ENCODE data around the gene CPSF3. TPM values are rescaled to one million over a fixed set of nuclear protein-coding genes. Genes with fewer than 3 reads are reported as not detected.
A peak's percentile ranks its signal among the peaks of the same experiment; 100 is the strongest.

Gene CPSF3
- total and polyA plus RNA-seq, 2 of the 13 experiments (the other 11 are each of a cell fraction or from before 2014, with no cell fraction given), result 19.8 to 93.0 TPM

GRCh38 chr2:9401646-9402371, 21.6 kb upstream of the CPSF3 start:
- Histone ChIP-seq H3K9me3 (ENCODE audit: low read length) (no peaks in the 10 kb centered on the region), H3K27ac (ENCODE audit: extremely low read length, insufficient read depth, low read length) (no peak overlapping the region), H3K79me2 (ENCODE audit: insufficient read depth, low read length) (no peaks in the 10 kb centered on the region), H3K4me1 (ENCODE audit: insufficient read depth, low read length) (peaks cover 11% of the 10 kb centered on the region; the same call in 1 of the 2 replicates), H3K4me3 (replicated peaks in 1 of 3; ENCODE audit: insufficient read depth in 1 of 3, low read depth in 2 of 3, low read length in 3 of 3) (no peak overlapping the region), H3K9ac (ENCODE audit: insufficient read depth, low read depth, low read length) (no peak overlapping the region), H2AFZ (ENCODE audit: low read length) (no peak overlapping the region), H3K4me2 (ENCODE audit: low read depth, low read length) (no peak overlapping the region), H4K20me1 (ENCODE audit: insufficient read depth, low read length) (no peaks in the 10 kb centered on the region), H3K27me3 (ENCODE audit: control insufficient read depth in 1 of 2, insufficient read depth in 2 of 2, low read length in 2 of 2) (no peaks in the 10 kb centered on the region), H3K36me3 (replicated peaks in 1 of 2; ENCODE audit: control insufficient read depth in 1 of 2, insufficient read depth in 2 of 2, low read length in 2 of 2) (peaks cover 12 to 16% of the 10 kb centered on the region in 2 experiments)
- CTCF ChIA-PET (ENCODE audit: low intra/inter-chr PET ratio, low total read pairs), result no interaction called here
- in situ Hi-C loops (cut with HindIII; ENCODE audit: extremely low pct_ligation_motif_present, low pct_unique_long_range_greater_than_20kb) (no loop called here), intact Hi-C loops (cut with micrococcal nuclease; ENCODE audit: unreplicated experiment) (no loop called here)
- FAIRE-seq (no peak), DNase-seq (ENCODE audit: low spot score) (no peak), ATAC-seq (peak; percentile 40)
- POLR2A ChIA-PET, result interaction anchor here (1.2 kb wide), 1 partner anchor 15 kb away, joined by 3 read pairs; no protein-coding TSS in a partner anchor
- TF ChIP-seq MEIS1 (CRISPR knock-in tag; IDR thresholded peaks at IDR 0.05; ENCODE audit: borderline replicate concordance) (no peak), CTCF (CRISPR knock-in tag; IDR thresholded peaks at IDR 0.05) (peak; percentile 14; the same call in 1 of the 2 replicates), SIN3B (IDR thresholded peaks at IDR 0.05; ENCODE audit: low read length) (no peak), BORCS8-MEF2B (CRISPR knock-in tag; IDR thresholded peaks at IDR 0.05) (no peak), NFYC (CRISPR knock-in tag; IDR thresholded peaks at IDR 0.05) (no peak), ZNF343 (CRISPR knock-in tag; IDR thresholded peaks at IDR 0.05) (no peak), ZFP91 (CRISPR knock-in tag; IDR thresholded peaks at IDR 0.05; ENCODE audit: borderline replicate concordance) (0 out of 2 replicates have a peak, but pooled peaks have one; percentile 34)
- BruUV-seq (replicated peaks), result no TSS peak
- 96% methylated on average over 17 of the region's 19 CpGs for WGBS (ENCODE audit: low lambda C conversion rate)
